HG03108 (cell line): Measurements from ENCODE around the gene POGK.
A peak's percentile ranks its signal among the peaks of the same experiment; 100 is the strongest.
"Not testable (repeated sequence)": the region's sequence is repeated elsewhere in the genome, so short reads cannot be mapped to it uniquely, and the experiment has no call there.

Experiments
- ATAC-seq: cut with Tn5 transposase; IDR thresholded peaks from one replicate; pipeline ENCODE4 v1.9.1; 2021; ENCODE audit warnings: moderate library complexity; ENCODE audit not compliant: unreplicated experiment

Gene POGK

GRCh38 chr1:166852918-166853317, 13.6 kb downstream of the POGK start:
- no peak for ATAC-seq

GRCh38 chr1:166855558-166855957, 16.3 kb downstream of the POGK start:
- no peak for ATAC-seq

GRCh38 chr1:166857995-166858394, 18.7 kb downstream of the POGK start:
- no peak for ATAC-seq

- no peak for ATAC-seq
Observed at GRCh38 chr1:166858726-166859419, 19.6 kb downstream of the POGK start.

- ATAC-seq: peak; percentile 56
Observed at GRCh38 chr1:166859597-166859996, 20.3 kb downstream of the POGK start.

GRCh38 chr1:166865926-166866325, 26.7 kb downstream of the POGK start:
- ATAC-seq: no peak

- no peak for ATAC-seq
Observed at GRCh38 chr1:166868639-166869038, 29.4 kb downstream of the POGK start.

- ATAC-seq: no peak
Observed at GRCh38 chr1:166869318-166870099, 30.2 kb downstream of the POGK start.

- ATAC-seq: no peak
Observed at GRCh38 chr1:166870584-166870983, 31.3 kb downstream of the POGK start.

GRCh38 chr1:166874464-166874863, 35.2 kb downstream of the POGK start:
- ATAC-seq: no peak

GRCh38 chr1:166875302-166875733, 36.0 kb downstream of the POGK start:
- ATAC-seq: no peak

GRCh38 chr1:166875734-166876539, 36.7 kb downstream of the POGK start, which contains the start of gene TADA1:
TSS of gene TADA1 (minus strand) at chr1:166876264. CDS start at chr1:166876233, 31 bp downstream.
- ATAC-seq: peak; percentile 93

- no peak for ATAC-seq
Observed at GRCh38 chr1:166876540-166876838, 37.2 kb downstream of the POGK start.

GRCh38 chr1:166878173-166878917, 39.1 kb downstream of the POGK start:
- not testable (repeated sequence) for ATAC-seq

GRCh38 chr1:166882893-166883292, 43.6 kb downstream of the POGK start:
- ATAC-seq: no peak

- no peak for ATAC-seq
Observed at GRCh38 chr1:166884040-166884642, 44.9 kb downstream of the POGK start.

GRCh38 chr1:166884971-166885370, 45.7 kb downstream of the POGK start:
- ATAC-seq: no peak

- no peak for ATAC-seq
Observed at GRCh38 chr1:166888373-166889111, 49.3 kb downstream of the POGK start.

- no peak for ATAC-seq
Observed at GRCh38 chr1:166889776-166890175, 50.5 kb downstream of the POGK start.

GRCh38 chr1:166895766-166896165, 56.5 kb downstream of the POGK start:
- ATAC-seq: no peak
